ENCODE data around the gene SLC6A2. TPM values are rescaled to one million over a fixed set of nuclear protein-coding genes. Genes with fewer than 3 reads are reported as not detected.

Gene SLC6A2
- total RNA-seq, 1 donor from 2014 or later, result not detected

DNA sequence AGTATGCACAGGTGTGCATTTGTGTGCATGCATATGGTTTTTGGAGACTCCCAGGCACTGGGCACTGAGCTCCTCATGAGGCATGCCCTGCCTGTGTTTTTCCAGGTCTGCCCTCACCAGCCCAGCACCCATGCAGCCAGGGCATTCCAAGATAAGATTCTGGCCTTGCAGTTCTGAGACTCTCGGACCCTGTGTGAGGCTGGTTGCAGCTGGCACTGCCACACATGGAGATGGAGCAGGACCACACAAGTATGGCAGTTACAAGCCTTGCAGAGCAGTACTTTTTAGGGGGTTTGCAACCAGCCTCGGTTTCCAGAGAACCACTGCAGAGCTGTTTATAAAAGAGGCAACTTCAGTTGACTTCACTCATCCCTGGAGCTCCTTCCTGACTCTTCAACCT is 10.2 kb downstream of the SLC6A2 start:
- no peak overlapping the region for H3K27ac ChIP-seq
- intact Hi-C loops (cut with DNase I), result no loop called here
- TF ChIP-seq, protein P1, sequence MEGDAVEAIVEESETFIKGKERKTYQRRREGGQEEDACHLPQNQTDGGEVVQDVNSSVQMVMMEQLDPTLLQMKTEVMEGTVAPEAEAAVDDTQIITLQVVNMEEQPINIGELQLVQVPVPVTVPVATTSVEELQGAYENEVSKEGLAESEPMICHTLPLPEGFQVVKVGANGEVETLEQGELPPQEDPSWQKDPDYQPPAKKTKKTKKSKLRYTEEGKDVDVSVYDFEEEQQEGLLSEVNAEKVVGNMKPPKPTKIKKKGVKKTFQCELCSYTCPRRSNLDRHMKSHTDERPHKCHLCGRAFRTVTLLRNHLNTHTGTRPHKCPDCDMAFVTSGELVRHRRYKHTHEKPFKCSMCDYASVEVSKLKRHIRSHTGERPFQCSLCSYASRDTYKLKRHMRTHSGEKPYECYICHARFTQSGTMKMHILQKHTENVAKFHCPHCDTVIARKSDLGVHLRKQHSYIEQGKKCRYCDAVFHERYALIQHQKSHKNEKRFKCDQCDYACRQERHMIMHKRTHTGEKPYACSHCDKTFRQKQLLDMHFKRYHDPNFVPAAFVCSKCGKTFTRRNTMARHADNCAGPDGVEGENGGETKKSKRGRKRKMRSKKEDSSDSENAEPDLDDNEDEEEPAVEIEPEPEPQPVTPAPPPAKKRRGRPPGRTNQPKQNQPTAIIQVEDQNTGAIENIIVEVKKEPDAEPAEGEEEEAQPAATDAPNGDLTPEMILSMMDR (IDR thresholded peaks at IDR 0.05), result no peak
- DNase-seq (no peak), ATAC-seq (no peak)
- no peaks in the 10 kb centered on the region for H3K36me3 ChIP-seq
- no peak overlapping the region for H3K4me3 ChIP-seq
- no peaks in the 10 kb centered on the region for H3K9me3 ChIP-seq
- no peaks in the 10 kb centered on the region for H3K4me1 ChIP-seq
- peaks cover 4% of the 10 kb centered on the region for H3K27me3 ChIP-seq

DNA sequence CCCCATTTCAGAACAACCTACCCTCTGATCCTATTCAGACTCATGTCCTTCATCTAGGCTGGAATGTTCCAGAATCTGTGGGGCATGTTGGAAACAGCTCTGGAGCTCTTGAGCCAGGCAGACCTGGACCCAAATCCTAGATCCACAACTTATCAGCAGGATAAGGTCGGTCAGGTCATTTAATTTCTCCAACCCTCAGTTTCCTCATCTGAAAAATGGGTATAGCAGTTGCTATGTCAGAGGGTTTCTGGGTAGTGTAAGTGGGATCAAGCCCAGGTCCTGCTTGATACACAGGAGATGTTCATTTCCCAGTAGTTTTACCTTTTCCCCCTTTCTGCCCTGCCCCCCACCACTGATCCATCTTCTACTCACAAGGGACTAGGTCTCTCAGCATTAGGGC is 12.0 kb downstream of the SLC6A2 start:
- no peak overlapping the region for H3K4me3 ChIP-seq
- no peaks in the 10 kb centered on the region for H3K36me3 ChIP-seq
- no peaks in the 10 kb centered on the region for H3K9me3 ChIP-seq
- DNase-seq, result no peak
- peaks cover 4% of the 10 kb centered on the region for H3K27me3 ChIP-seq
- TF ChIP-seq, protein P1 (IDR thresholded peaks at IDR 0.05), result no peak
- H3K4me1 ChIP-seq, result no peaks in the 10 kb centered on the region
- intact Hi-C loops (cut with DNase I), result no loop called here
- ATAC-seq, result no peak
- no peak overlapping the region for H3K27ac ChIP-seq

DNA sequence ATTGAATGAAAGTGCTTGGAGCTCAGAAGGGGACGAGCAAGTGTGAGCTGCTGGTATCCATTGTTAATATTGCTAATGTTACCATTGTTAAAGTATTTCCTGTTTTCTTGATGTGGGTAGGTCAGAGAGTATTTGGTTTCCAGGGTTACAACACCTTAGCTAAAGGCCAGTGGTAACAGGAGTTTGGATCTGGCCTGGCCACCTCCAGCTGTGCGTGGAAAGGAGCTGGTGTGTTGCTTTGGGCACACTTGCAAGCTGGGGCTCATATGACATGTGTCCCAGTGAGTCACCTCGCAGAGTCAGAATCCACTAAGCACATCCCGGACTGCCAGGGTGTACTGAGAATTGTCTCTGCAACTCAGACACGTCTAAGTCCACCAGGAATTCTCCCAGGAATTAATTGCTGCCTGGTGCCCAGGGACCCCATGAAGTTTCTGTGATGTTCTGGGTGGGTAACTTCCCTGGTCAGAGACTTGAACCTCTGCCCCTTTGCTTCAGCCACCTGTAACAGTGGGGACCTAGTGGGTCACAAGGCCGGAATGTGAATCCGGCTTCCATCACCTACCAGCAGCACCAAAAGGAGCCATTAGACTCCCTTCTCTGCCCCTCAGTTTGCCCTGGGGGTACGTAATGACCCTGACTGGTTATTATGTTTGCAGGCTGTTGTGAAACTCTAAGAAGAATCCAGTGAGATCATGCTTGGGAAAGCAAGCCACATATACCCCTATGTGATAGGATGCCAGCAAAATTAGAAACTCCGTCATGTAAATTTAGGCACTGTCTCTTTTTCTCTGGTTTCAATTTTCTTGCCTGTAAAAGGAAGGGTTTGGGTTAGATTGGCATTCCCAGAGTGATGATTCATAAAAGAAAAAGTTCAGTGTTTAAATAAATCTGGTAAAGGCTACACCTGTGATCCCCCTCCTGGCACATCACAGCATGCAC is 12.8 kb downstream of the SLC6A2 start:
- no peak for DNase-seq
- H3K36me3 ChIP-seq, result no peaks in the 10 kb centered on the region
- peaks cover 4% of the 10 kb centered on the region for H3K27me3 ChIP-seq
- no peaks in the 10 kb centered on the region for H3K9me3 ChIP-seq
- intact Hi-C loops (cut with DNase I), result no loop called here
- no peak overlapping the region for H3K4me3 ChIP-seq
- H3K4me1 ChIP-seq, result no peaks in the 10 kb centered on the region
- ATAC-seq, result no peak
- H3K27ac ChIP-seq, result no peak overlapping the region
- TF ChIP-seq, protein P1 (IDR thresholded peaks at IDR 0.05), result no peak

DNA sequence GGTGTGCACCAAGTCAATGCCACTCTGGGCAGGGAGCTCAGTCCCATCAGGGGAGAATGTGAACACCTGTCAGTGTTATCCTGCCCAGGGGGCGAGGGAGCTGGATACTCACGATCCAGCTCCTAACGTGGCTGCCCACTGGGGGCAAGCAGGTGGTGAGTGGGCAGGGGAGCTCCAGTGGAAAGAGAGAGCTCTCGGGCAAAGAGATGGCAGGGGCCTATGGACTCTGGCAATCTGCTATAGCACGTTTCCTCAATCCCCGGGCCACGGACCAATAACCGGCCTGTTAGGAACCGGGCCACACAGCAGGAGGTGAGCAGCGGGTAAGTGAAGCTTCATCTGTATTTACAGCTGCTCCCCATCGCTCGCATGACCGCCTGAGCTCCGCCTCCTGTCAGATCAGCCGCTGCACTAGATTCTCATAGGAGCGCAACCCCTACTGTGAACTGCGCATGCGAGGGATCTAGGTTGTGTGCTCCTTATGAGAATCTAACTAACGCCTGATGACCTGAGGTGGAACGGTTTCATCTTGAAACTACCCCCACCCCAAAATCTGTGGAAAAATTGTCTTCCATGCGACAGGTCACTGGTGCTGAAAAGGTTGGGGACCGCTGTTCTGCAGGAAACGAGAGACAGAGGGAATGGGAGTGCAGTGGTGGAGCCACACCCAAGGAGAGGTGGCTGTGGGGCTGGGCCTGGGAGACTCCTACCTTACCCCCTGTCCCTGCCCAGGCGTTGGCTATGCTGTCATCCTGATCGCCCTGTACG is 15.6 kb downstream of the SLC6A2 start:
- H3K4me1 ChIP-seq, result no peaks in the 10 kb centered on the region
- H3K9me3 ChIP-seq, result no peaks in the 10 kb centered on the region
- TF ChIP-seq, protein P1 (IDR thresholded peaks at IDR 0.05), result no peak
- H3K36me3 ChIP-seq, result no peaks in the 10 kb centered on the region
- H3K27ac ChIP-seq, result no peak overlapping the region
- DNase-seq (no peak), ATAC-seq (no peak)
- peaks cover 4% of the 10 kb centered on the region for H3K27me3 ChIP-seq
- intact Hi-C loops (cut with DNase I), result no loop called here
- H3K4me3 ChIP-seq, result no peak overlapping the region

DNA sequence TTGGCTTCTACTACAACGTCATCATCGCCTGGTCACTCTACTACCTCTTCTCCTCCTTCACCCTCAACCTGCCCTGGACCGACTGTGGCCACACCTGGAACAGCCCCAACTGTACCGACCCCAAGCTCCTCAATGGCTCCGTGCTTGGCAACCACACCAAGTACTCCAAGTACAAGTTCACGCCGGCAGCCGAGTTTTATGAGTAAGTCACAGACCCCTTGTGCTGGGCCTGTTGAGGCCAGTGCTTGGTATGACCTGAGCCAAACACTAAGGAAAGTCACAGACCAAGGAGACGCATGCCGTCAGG is 16.1 kb downstream of the SLC6A2 start:
- H3K9me3 ChIP-seq, result no peaks in the 10 kb centered on the region
- H3K27ac ChIP-seq, result no peak overlapping the region
- no peak overlapping the region for H3K4me3 ChIP-seq
- DNase-seq (no peak), ATAC-seq (peak; percentile 15)
- TF ChIP-seq, protein P1 (IDR thresholded peaks at IDR 0.05), result no peak
- H3K4me1 ChIP-seq, result no peaks in the 10 kb centered on the region
- intact Hi-C loops (cut with DNase I), result no loop called here
- H3K27me3 ChIP-seq, result peaks cover 4% of the 10 kb centered on the region
- no peaks in the 10 kb centered on the region for H3K36me3 ChIP-seq
